Esophagus (tissue), 2 donors: ENCODE measurements around the gene WDR45B. TPM values are rescaled to one million over a fixed set of nuclear protein-coding genes. Genes with fewer than 3 reads are reported as not detected.

Experiments used
- H3K27ac ChIP-seq, 2 donors: one replicate each; pipeline ENCODE4 v1.5.1; 2013; ENCODE audit warnings: low read depth in 2 of 2, mild to moderate bottlenecking in 2 of 2, inconsistent platforms in 1 of 2, low read length in 1 of 2, moderate library complexity in 1 of 2
- H3K27me3 ChIP-seq, 2 donors: one replicate each; pipeline ENCODE4 v1.6.1; 2013; ENCODE audit warnings: low read length in 2 of 2, control low read depth in 1 of 2, mild to moderate bottlenecking in 1 of 2; ENCODE audit not compliant: insufficient read depth in 2 of 2, control insufficient read depth in 1 of 2
- H3K36me3 ChIP-seq, 2 donors: one replicate each; pipeline ENCODE4 v1.6.1; 2013; ENCODE audit warnings: low read length in 1 of 2; ENCODE audit not compliant: control insufficient read depth in 2 of 2, insufficient read depth in 2 of 2
- H3K4me1 ChIP-seq, 2 donors: one replicate each; pipeline ENCODE4 v1.6.1; 2013; ENCODE audit warnings: low read length in 1 of 2; ENCODE audit not compliant: control insufficient read depth in 2 of 2, insufficient read depth in 2 of 2
- H3K4me3 ChIP-seq, 2 donors: one replicate each; pipeline ENCODE4 v1.5.1; 2013; ENCODE audit warnings: low read length in 2 of 2, mild to moderate bottlenecking in 2 of 2, low read depth in 1 of 2, moderate library complexity in 1 of 2
- H3K9me3 ChIP-seq, 2 donors: one replicate each; pipeline ENCODE4 v1.6.1; 2013; ENCODE audit warnings: mild to moderate bottlenecking in 2 of 2, low read depth in 1 of 2, low read length in 1 of 2, moderate library complexity in 1 of 2; ENCODE audit not compliant: control insufficient read depth in 2 of 2, insufficient read depth in 1 of 2
- WGBS, 2 donors: extraction: QIAGEN DNeasy Blood & Tissue Kit; methylation state at CpG; one replicate each; pipeline ENCODE4 v1.1.7; 2013; 5-methylcytosine and 5-hydroxymethylcytosine counted together
- polyA plus RNA-seq, 2 donors: library from polyadenylated mRNA; stranded (reverse); fragments of 200-250 nt; gene quantifications; one replicate each; pipeline ENCODE4 v1.2.3, GENCODE V29; 2013
- donor health status: healthy with polysubstance abuse.
- donor health status: Bipolar disorder and iron deficiency.

WDR45B gene
- polyA plus RNA-seq, 2 donors: 72.2 to 75.3 TPM

DNA sequence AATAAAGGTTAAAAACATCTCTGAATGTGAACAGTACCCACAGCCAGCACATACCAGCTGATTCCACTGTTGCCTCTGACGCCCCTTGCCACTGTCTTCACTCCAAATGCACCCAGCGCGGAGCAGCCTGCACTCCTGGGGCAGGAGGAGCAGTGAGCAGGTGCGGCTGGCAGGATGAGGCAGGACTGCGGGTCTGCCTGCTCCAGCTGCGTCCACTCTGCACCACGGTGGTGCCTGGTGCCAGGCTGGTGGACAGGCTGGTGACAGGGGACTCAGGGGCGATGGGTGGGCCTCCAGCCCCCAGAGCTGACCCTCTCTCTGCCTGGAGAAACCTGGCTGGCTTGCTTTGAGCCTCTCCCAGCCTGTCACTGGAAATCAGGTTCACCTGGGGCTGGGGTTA is 40.8 kb upstream of the WDR45B start:
- no peak overlapping the region for H3K4me3 ChIP-seq
- no peaks in the 10 kb centered on the region for H3K9me3 ChIP-seq
- H3K27ac ChIP-seq: no peak overlapping the region
- H3K4me1 ChIP-seq: no peaks in the 10 kb centered on the region
- no peaks in the 10 kb centered on the region for H3K27me3 ChIP-seq
- peaks cover 3% of the 10 kb centered on the region in 2 donors for H3K36me3 ChIP-seq
- WGBS, 2 donors: 87 to 88% methylated on average over 8 of the region's 8 CpGs

GRCh38 chr17:82687871-82688270 is 39.6 kb upstream of the WDR45B start:
- Histone ChIP-seq H3K4me3 (no peak overlapping the region), H3K4me1 (no peaks in the 10 kb centered on the region), H3K27me3 (no peaks in the 10 kb centered on the region), H3K36me3 (peaks cover 3% of the 10 kb centered on the region in 2 donors), H3K9me3 (no peaks in the 10 kb centered on the region), H3K27ac (no peak overlapping the region)
- WGBS, 2 donors: 87 to 95% methylated on average over 9 of the region's 9 CpGs

DNA sequence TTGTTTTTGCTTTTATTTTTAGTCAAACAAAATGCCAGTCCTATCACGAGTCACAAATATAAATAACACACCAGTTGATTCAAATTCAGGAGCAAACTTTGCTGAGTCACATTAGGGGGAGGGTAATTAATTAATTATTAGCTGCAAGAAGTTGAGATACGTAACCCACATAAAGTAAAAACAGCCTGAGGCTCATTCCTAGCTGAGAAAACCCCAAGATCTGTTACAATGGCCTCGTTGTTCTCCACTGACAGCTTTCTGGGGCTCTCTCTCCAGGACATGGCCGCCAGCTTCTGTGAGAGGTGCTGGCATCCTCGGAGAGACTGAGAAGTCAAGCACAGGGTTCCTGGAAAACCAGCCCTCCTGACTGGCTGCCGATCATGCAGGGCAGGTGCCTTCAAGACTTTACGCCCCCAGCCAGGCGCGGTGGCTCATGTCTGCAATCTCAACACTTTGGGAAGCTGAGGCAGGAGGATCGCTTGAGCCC is 39.2 kb upstream of the WDR45B start:
- Histone ChIP-seq H3K4me3 (no peak overlapping the region), H3K27ac (no peak overlapping the region), H3K36me3 (peaks cover 3% of the 10 kb centered on the region in 2 donors), H3K4me1 (no peaks in the 10 kb centered on the region), H3K27me3 (no peaks in the 10 kb centered on the region), H3K9me3 (no peaks in the 10 kb centered on the region)
- 53 to 66% methylated on average over 10 of the region's 10 CpGs for WGBS, 2 donors

DNA sequence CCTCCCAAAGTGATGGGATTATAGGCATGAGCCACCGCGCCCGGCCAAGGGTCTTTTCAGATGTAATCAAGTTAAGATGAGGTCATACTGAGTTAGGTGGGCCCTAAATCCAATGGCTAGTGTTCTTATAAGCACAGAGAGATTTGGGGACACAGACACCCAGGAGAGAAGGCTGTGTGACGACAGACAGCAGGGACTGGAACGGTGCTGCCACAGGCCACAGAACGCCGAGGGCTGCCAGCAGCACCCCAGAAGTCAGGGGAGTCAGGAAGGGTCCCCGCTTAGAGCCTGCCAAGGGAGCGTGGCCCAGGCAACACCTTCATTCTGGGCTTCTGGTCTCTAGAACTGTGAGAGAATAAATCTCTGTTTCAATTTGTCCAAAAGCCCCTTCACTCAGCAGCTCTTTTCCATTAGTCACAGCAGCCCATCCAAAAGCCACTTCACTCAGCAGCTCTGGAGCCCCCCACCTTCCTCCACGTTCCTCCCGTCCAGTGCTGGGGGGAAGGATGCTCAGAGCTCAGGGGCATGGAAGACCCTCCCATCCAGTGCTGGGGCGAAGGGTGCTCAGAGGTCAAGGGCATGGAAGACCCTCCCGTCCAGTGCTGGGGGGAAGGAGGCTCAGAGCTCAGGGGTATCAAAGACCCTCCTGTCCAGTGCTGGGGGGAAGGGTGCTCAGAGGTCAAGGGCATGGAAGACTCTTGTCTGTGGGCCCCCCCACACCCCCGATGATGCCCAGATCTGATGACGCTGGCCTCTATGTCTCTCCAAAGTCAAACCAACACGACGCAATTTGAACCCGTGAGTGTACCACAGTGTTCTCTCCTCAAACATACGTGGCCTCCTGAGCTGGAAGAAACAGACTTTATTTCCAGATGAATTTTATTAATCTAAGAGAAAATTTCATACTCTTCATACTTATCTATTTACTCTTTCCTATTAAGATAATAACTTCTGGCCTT is 38.4 kb upstream of the WDR45B start:
- Histone ChIP-seq H3K27ac (no peak overlapping the region), H3K9me3 (no peaks in the 10 kb centered on the region)

DNA sequence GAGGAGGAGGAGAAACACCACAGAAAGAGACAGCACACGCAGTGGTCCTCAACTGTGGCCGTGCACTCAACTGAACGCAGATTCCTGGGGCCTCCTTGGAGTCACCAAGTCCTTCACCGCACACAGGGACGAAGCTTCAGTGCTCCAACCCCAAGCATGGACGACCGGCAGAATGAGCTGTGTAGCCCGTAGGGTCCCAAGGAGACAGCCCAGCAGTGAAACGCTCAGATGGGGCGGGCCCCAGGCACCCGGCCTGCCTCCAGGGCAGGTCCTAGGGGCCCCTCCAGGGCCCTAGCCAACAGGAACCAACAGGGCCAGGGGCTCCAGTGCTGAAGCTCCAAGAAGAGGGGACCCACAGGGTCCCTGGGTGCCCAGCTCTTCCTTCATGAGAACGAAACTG is 37.0 kb upstream of the WDR45B start:
- WGBS, 2 donors: 92 to 96% methylated on average over 12 of the region's 12 CpGs
- Histone ChIP-seq H3K27ac (no peak overlapping the region), H3K9me3 (no peaks in the 10 kb centered on the region), H3K4me1 (no peaks in the 10 kb centered on the region), H3K36me3 (peaks cover 3% of the 10 kb centered on the region in 2 donors), H3K27me3 (no peaks in the 10 kb centered on the region), H3K4me3 (no peak overlapping the region)

More for the DNA sequence above, 38.4 kb upstream of the WDR45B start:
- no peaks in the 10 kb centered on the region for H3K4me1 ChIP-seq
- no peak overlapping the region for H3K4me3 ChIP-seq
- H3K36me3 ChIP-seq: peaks cover 3% of the 10 kb centered on the region in 2 donors
- no peaks in the 10 kb centered on the region for H3K27me3 ChIP-seq
- 87 to 91% methylated on average over 19 of the region's 19 CpGs for WGBS, 2 donors

- Histone ChIP-seq H3K9me3 (no peaks in the 10 kb centered on the region), H3K36me3 (peaks cover 0 to 3% of the 10 kb centered on the region in 2 donors), H3K27ac (no peak overlapping the region), H3K4me1 (no peaks in the 10 kb centered on the region), H3K4me3 (no peak overlapping the region), H3K27me3 (no peaks in the 10 kb centered on the region)
- 70 to 76% methylated on average over 13 of the region's 13 CpGs for WGBS, 2 donors
Measured at GRCh38 chr17:82684228-82684841, 36.1 kb upstream of the WDR45B start.

DNA sequence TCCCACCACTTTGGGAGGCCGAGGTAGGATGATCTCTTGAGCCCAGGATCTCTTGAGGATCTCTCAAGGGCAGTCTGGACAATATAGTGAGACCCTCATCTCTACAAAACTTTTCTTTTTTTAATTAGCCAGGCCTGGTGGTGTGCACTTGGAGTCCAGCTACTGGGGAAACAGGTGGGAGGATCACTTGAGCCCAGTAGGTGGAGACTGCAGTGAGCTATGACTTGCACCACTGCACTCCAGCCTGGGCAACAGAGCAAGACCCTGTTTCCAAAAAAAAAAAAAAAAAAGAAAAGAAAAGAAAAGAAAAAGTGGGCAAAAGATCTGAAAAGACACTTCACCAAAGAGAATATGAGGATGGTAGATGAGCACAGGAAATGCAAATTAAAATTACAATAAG is 35.3 kb upstream of the WDR45B start:
- Histone ChIP-seq H3K9me3 (no peaks in the 10 kb centered on the region), H3K4me3 (no peak overlapping the region), H3K27ac (no peak overlapping the region), H3K36me3 (peaks cover 0 to 3% of the 10 kb centered on the region in 2 donors), H3K4me1 (no peaks in the 10 kb centered on the region), H3K27me3 (no peaks in the 10 kb centered on the region)
- 84 to 96% methylated on average over 1 of the region's 1 CpG for WGBS, 2 donors

DNA sequence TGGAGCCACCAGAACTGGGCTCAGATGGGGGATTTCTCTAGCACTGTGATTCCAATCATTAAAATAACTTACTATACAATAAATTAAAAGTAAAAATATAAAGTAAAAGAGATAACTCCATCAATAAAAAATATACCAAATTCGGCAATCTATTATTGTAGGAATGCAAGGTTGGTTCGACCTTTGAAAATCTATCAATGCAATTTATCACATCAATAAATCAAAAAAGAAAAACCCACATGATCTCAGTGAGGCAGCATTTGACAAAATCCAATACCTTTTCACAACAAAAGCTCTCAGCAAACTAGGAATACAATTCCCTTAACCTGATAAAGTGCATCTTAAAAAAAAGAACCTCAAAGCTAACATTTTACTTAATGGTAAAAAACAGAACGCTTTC is 33.3 kb upstream of the WDR45B start:
- Histone ChIP-seq H3K4me3 (no peak overlapping the region), H3K9me3 (no peaks in the 10 kb centered on the region), H3K27ac (no peak overlapping the region), H3K4me1 (no peaks in the 10 kb centered on the region), H3K27me3 (no peaks in the 10 kb centered on the region), H3K36me3 (peaks cover 3% of the 10 kb centered on the region in 2 donors)
- WGBS, 2 donors: 97% methylated on average over 3 of the region's 3 CpGs

DNA sequence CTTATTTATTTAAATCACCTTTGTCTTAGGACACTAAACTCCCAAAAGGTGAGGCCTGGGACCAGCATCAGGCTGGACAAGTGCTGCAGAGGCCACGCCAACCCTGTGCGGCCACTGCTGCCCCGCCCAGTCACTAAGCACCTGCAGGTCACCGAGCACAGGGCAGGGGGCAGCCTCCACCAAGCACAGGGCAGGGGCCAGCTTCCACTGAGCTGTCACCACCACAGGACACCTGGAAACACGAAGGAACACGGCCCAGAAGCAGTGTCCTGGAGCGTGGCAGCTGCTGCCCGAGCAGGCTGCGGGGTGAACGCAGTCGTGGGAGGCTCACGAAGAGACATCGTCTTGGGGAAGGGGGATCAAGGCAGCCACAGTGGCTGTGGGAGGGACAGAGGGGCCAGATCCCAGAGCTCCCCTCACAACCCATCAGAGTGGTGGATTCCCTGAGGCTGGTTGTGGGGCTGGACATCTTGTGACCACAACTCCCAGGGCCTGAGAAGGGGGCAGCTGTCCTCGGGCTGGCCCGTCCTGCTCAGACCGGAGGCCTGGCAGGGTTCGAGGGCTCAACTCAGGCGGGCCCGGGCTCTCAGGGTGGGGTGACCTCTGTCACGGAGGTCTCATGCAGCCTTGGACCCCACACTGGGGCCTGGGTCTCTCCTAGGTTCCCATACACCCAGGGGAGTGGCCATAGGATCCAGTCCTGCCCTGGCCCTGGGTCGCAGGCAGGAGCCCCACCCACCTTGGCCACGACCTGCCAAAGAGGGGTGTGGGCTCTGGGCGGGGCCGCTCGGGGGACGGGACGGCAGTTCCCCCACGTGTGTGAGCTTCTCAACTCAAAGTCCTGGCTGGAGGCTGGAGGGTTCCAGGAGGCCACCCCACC is 31.6 kb upstream of the WDR45B start:
- no peaks in the 10 kb centered on the region for H3K4me1 ChIP-seq
- H3K9me3 ChIP-seq: no peaks in the 10 kb centered on the region
- peaks cover 3% of the 10 kb centered on the region in 2 donors for H3K36me3 ChIP-seq
- no peak overlapping the region for H3K27ac ChIP-seq
- WGBS, 2 donors: 86 to 89% methylated on average over 28 of the region's 28 CpGs
- H3K27me3 ChIP-seq: no peaks in the 10 kb centered on the region
- no peak overlapping the region for H3K4me3 ChIP-seq
